ENCODE results near the gene SPOCK2.

Gene SPOCK2

GRCh38 chr10:72088889-72089575 lies 681 bp upstream of the SPOCK2 start:
- no peak for TF ChIP-seq POLR2A (IDR thresholded peaks at IDR 0.05; ENCODE audit: low read length)
- TF ChIP-seq GATA1 (IDR thresholded peaks at IDR 0.05; ENCODE audit: low read depth, low read length): no peak
- DNase-seq: peak in 1 of 2 experiments; percentile 19

GRCh38 chr10:72087392-72087968 lies 871 bp downstream of the SPOCK2 start:
- TF ChIP-seq GATA1 (IDR thresholded peaks at IDR 0.05; ENCODE audit: low read depth, low read length) (no peak), POLR2A (IDR thresholded peaks at IDR 0.05; ENCODE audit: low read length) (no peak)
- no peak for DNase-seq

- no peak for DNase-seq
- TF ChIP-seq POLR2A (IDR thresholded peaks at IDR 0.05; ENCODE audit: low read length): no peak
These were observed 1.6 kb downstream of the SPOCK2 start for GRCh38 chr10:72086466-72087391.

GRCh38 chr10:72085864-72086465 lies 2.4 kb downstream of the SPOCK2 start:
- no peak for DNase-seq
- TF ChIP-seq POLR2A (IDR thresholded peaks at IDR 0.05; ENCODE audit: low read length) (no peak), GATA1 (IDR thresholded peaks at IDR 0.05; ENCODE audit: low read depth, low read length) (no peak)

GRCh38 chr10:72085166-72085565 lies 3.2 kb downstream of the SPOCK2 start:
- TF ChIP-seq POLR2A (IDR thresholded peaks at IDR 0.05; ENCODE audit: low read length) (no peak), GATA1 (IDR thresholded peaks at IDR 0.05; ENCODE audit: low read depth, low read length) (no peak)
- DNase-seq: no peak

- DNase-seq: no peak
These were observed 4.4 kb downstream of the SPOCK2 start for GRCh38 chr10:72083790-72084459.

GRCh38 chr10:72082856-72083789 lies 5.2 kb downstream of the SPOCK2 start:
- no peak for DNase-seq
- no peak for TF ChIP-seq GATA1 (IDR thresholded peaks at IDR 0.05; ENCODE audit: low read depth, low read length)
- no peak for TF ChIP-seq POLR2A (IDR thresholded peaks at IDR 0.05; ENCODE audit: low read length)

More at GRCh38 chr10:72083790-72084459, 4.4 kb downstream of the SPOCK2 start:
- TF ChIP-seq GATA1 (IDR thresholded peaks at IDR 0.05; ENCODE audit: low read depth, low read length) (no peak), POLR2A (IDR thresholded peaks at IDR 0.05; ENCODE audit: low read length) (no peak)

GRCh38 chr10:72081772-72082590 lies 6.4 kb downstream of the SPOCK2 start:
- TF ChIP-seq GATA1 (IDR thresholded peaks at IDR 0.05; ENCODE audit: low read depth, low read length) (no peak), POLR2A (IDR thresholded peaks at IDR 0.05; ENCODE audit: low read length) (no peak)
- DNase-seq: no peak

GRCh38 chr10:72081210-72081609 lies 7.1 kb downstream of the SPOCK2 start:
- DNase-seq: no peak
- no peak for TF ChIP-seq POLR2A (IDR thresholded peaks at IDR 0.05; ENCODE audit: low read length)
- TF ChIP-seq GATA1 (IDR thresholded peaks at IDR 0.05; ENCODE audit: low read depth, low read length): no peak

- TF ChIP-seq POLR2A (IDR thresholded peaks at IDR 0.05; ENCODE audit: low read length): no peak
- no peak for TF ChIP-seq GATA1 (IDR thresholded peaks at IDR 0.05; ENCODE audit: low read depth, low read length)
- DNase-seq: no peak
These were observed 8.0 kb downstream of the SPOCK2 start for GRCh38 chr10:72080042-72080975.

GRCh38 chr10:72079356-72079755 lies 9.0 kb downstream of the SPOCK2 start:
- DNase-seq: no peak
- TF ChIP-seq GATA1 (IDR thresholded peaks at IDR 0.05; ENCODE audit: low read depth, low read length) (no peak), POLR2A (IDR thresholded peaks at IDR 0.05; ENCODE audit: low read length) (no peak)

Measured in erythroblast (primary cell).